Astrocyte of the spinal cord (primary cell): Measurements from ENCODE around the gene KDM6A.
"Not testable (repeated sequence)": the region's sequence is repeated elsewhere in the genome, so short reads cannot be mapped to it uniquely, and the experiment has no call there.

Source experiments
- DNase-seq: peaks from one replicate; pipeline ENCODE4 v3.0.0; 2011; ENCODE audit warnings: low read depth, low spot score
- H3K4me3 ChIP-seq: 2 replicates; pipeline ENCODE4 v1.5.1; 2011; ENCODE audit warnings: low read depth, mild to moderate bottlenecking, low read length, moderate library complexity
- CTCF ChIP-seq: IDR thresholded peaks from 2 replicates; pipeline ENCODE4 v1.5.1; 2012; ENCODE audit warnings: low read depth, mild to moderate bottlenecking, low read length, inconsistent platforms
- in situ Hi-C: cut with HindIII; loops from 2 replicates; pipeline ENCODE4 v1.10.0; 2017; ENCODE audit warnings: low sequenced_read_pairs

KDM6A gene

DNA sequence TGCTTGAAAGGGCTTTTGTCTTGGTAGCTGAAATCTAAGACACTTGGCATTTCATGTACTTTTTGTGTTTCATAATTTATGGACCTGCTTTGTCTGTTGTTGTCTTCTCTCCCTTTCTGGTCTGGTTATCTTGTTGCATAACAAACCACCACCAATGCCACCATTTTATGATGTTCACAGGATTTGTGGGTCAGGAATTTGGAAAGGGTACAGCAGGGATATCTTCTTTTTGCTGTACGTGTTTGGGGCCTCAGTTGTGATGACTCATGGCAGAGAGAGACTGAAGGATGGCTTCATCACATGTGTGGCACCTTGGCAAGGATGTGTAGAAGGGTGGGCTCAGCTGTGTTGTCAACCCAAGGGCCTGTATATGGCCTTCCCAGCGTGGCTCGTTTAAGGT lies 35.2 kb downstream of the KDM6A start:
- in situ Hi-C loops = no loop called here
- DNase-seq = no peak
- TF ChIP-seq CTCF = no peak
- H3K4me3 ChIP-seq = no peak overlapping the region

DNA sequence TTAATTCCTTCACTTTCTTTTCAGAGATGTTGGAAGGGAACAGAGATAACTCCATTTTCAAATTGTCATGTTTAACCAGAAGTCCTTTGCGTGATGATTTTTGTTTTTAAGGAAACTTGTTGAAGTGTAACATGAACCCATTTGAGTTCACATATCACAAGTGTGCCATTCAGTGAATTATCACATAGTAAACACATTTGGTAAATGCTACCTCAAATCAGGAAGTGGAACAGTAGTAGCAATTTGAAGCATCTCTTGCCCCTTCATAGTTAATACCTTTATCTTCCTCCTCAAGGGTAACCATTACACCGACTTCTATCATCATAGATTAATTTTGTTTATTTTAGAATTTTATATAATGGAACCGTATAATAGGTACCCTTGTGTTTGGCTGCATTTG lies 35.8 kb downstream of the KDM6A start:
- DNase-seq = no peak
- in situ Hi-C loops = no loop called here
- no peak for TF ChIP-seq CTCF
- no peak overlapping the region for H3K4me3 ChIP-seq

- in situ Hi-C loops, H3K4me3 ChIP-seq, DNase-seq: not testable (repeated sequence)
Observed at GRCh38 chrX:44910508-44910907, 37.5 kb downstream of the KDM6A start.

GRCh38 chrX:44911074-44911600 lies 38.1 kb downstream of the KDM6A start:
- in situ Hi-C loops, H3K4me3 ChIP-seq, DNase-seq: not testable (repeated sequence)

GRCh38 chrX:44913656-44914531 lies 40.9 kb downstream of the KDM6A start:
- H3K4me3 ChIP-seq = no peak overlapping the region
- no peak for DNase-seq
- in situ Hi-C loops = no loop called here
- no peak for TF ChIP-seq CTCF

DNA sequence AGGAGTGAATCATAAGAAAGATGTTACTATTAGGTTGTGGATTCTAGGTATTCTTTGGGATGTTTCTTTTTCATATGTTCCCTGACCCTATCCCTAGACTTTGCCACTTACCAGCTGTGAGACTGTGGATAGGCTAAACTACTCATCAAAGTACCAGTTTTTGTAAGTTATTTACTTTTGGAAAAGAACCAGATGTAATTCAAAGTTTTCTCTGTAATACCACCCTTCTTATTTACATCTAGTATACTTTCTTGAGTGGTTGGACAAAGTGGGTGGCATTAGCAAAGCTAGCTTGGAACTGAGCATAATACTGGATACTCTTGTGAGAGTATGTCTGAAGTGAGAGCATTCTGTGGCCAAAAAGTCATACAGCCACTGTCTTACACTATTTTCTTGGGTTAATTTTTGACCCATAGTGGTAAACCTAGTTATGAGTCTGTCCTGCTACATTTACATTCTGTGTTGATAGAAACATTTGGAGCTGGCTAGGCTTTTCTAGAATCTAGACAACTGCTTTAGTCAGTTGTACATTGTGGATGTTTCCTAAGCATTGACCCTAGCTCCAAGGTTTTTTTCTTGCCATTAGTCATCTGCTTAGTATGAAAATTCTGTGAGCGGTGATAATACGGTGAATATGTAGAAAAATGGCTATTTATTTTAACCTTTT lies 41.7 kb downstream of the KDM6A start:
- TF ChIP-seq CTCF = no peak
- in situ Hi-C loops = no loop called here
- H3K4me3 ChIP-seq = no peak overlapping the region
- DNase-seq = peak; percentile 43

GRCh38 chrX:44915361-44915868 lies 42.4 kb downstream of the KDM6A start:
- TF ChIP-seq CTCF = no peak
- DNase-seq = no peak
- in situ Hi-C loops = no loop called here
- no peak overlapping the region for H3K4me3 ChIP-seq
